SH-SY5Y (cell line): ENCODE results near the gene ABCA1.

Source experiments
- GATA2 ChIP-seq: IDR thresholded peaks from 2 replicates; pipeline ENCODE4 v1.6.1; 2011; ENCODE audit warnings: mild to moderate bottlenecking, low read depth, low read length
- GATA3 ChIP-seq: IDR thresholded peaks from 2 replicates; pipeline ENCODE4 v1.6.1; 2011; ENCODE audit warnings: low read depth, mild to moderate bottlenecking, low read length, moderate library complexity

DNA sequence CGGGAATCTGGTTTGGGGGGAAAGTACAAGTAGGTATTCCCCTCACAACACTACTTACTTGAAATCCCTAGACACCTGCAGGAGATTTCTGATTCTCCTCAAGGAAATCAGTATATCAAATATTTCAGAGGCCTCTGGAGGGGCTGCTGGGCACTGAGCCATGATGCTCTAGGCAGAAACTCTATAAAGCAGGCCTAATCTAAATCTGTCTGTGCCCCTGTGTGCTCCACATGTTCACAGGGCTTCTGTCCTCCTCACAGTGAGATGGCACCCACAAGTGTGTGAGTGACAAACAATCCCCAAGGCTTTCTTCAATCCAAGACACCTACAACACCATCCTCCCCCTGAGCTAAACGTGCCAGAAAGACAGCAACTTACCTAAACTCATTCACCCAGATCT, 125.0 kb downstream of the ABCA1 start:
- TF ChIP-seq GATA2 = peak; percentile 42; the same call in 1 of the 2 replicates
- no peak for TF ChIP-seq GATA3
